GM18507 (cell line): ENCODE results near the gene C2orf69.
"Not testable (repeated sequence)": the region's sequence is repeated elsewhere in the genome, so short reads cannot be mapped to it uniquely, and the experiment has no call there.

Experiments used
- DNase-seq: peaks from one replicate; pipeline ENCODE4 v3.0.0; 2011; ENCODE audit warnings: low read depth; ENCODE audit not compliant: insufficient read length; ENCODE audit errors: extremely low spot score
- FAIRE-seq: peaks from 2 replicates; lab custom pipeline; 2011; peaks lifted over from hg19 to GRCh38; lab: Jason Lieb, UNC

C2orf69 gene

DNA sequence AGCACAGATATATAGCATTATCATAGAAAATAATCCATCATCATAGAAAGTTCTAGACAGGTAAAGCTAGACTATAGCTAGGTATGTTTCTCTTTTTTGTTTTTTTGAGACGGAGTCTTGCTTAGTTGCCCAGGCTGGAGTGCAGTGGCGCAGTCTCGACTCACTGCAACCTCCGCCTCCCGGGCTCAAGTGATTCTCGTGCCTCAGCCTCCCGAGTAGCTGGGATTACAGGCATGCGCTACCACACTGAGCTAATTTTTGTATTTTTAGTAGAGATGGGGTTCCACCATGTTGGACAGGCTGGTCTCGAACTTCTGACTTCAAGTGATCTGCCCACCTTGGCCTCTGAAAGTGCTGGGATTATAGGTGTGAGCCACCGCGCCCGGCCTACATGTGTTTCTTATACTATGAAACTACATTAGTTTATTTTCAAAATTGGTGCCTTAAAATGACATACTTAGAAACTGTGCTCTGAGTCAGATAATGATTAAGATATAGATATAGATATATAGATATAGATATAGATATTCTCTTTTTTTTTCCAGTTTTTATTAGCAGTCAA, 1.5 kb downstream of the C2orf69 start:
- not testable (repeated sequence) for FAIRE-seq, DNase-seq

DNA sequence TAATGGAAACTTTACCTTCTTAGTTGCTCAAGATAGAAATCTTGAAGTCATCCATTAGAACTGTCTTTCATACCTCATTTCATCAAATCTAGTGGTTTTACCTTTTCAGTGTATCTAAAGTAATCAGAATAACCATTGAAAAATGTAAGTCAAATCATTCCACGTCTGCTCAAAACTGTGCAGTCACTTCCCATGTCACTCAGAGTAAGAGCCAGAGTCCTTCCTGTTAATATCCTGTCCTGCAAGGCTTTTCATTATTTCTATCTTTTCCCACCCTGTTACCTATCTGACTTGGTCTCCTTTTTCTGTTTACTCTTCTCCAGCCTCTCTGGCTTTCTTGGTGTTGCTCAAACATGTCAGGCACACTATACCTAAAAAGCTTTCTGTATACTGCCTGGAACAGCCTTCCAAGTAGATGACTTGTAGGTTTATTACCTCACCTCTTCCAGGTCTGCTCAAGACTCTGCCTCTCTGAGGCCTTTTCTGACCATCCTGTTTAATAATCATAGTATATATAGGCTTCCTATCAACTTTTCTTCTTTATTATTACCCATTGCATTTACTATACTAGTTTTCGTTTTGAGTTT, 3.4 kb downstream of the C2orf69 start:
- no peak for FAIRE-seq
- DNase-seq = no peak

DNA sequence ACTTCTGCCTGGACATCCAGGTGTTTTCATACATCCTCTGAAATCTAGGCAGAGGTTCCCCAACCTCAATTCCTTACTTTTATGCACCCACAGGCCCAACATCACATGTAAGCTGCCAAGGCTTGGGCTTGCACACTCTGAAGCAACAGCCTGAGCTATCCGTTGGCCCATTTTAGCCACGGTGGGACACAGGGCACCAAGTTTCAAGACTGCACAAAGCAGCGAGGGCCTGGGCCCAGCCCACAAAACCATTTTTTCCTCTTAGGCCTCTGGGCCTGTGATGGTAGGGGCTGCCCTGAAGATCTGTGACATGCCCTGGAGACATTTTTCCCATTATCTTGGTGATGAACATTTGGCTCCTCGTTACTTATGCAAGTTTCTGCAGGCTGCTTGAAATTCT, 5.9 kb downstream of the C2orf69 start:
- FAIRE-seq (no peak), DNase-seq (no peak)

DNA sequence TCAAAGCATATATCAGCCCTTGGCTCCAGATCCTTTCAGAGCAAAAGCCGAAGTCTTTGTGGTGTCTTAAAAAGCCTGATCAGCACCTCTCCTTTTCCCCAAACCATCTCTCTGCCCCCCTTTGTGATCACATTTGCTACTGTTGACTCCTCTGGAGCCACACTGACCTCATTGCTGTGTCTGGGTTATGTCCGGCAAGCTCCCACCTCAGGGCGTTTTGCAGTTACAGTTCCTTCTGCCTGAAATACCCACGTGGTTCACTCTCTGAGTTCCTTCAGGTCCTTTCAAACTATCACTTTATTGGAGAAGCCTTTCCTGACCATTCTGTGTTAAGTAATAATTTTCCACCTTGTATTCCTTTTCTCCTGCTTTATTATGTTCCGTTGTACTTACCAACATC, 11.8 kb downstream of the C2orf69 start:
- DNase-seq (no peak), FAIRE-seq (no peak)

DNA sequence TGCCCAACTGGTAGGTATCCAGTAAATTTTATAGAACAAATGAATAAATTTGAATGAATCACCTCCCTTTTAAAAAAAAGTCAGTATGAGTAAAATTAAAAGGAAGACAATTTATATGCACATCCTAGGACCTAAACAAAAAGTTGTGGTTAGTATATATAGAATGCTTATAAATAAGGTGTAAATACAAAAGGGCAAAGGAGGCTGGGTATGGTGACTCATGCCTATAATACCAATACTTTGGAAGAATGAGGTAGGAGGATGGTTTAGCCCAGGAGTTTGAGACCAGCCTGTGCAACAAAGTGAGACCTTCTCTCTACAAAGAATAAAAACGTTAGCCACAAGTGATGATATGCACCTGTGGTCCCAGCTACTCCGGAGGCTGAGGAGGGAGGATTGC, 12.8 kb downstream of the C2orf69 start:
- no peak for FAIRE-seq
- DNase-seq = no peak

DNA sequence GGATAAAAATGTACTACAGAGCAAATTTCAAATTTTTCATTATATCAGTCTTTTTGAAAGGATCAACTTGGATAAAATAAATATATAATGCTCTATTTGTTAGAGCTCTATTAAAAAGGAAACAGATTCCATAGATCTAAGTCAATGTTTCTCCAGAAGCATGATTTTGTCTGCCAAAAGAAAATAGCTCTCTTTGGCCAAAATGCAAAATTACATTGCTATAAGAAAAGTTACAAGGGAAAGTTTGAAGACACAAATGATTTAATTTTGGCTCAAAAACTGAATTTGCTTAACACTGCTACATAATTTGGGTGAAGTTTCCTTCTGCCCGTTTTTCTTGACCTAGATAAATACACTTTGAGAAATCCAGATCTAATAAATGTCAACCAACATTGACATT, 15.7 kb downstream of the C2orf69 start:
- no peak for FAIRE-seq
- no peak for DNase-seq

DNA sequence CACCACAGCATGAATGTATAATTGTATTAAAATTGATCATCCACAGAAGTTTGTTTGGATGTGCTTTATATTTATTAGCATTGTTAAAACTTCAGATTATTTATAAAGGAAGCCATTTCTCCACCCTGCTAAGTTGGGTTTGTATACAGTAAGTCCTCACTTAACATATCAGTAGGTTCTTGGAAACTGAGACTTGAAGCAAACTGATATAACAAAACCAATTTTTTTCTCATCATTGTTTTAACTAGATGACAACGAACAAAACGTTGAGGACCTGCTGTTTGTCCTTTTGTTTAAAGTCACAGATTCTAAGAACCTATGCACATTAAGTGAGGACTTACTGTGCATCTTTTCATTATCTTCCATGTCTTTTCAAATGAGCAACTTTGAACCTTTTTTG, 17.1 kb downstream of the C2orf69 start:
- no peak for FAIRE-seq

DNA sequence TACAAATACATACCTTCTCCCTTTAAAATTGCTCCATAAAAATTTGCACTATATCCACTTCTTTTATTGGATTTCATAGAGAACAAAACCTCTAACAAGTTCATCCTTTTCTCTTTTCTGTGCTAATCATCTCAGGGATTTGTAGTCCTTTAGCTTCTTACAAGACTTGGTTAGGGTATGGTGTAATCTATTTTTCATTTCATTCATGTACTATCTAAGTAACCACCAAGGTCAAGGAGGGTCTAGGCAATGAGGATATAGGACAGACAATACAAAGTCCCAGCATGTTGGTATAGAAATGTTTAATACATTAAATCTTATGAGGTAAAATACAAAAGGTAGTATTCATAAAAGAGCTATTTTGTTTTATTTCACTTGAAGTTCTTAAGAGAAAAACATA, 17.5 kb downstream of the C2orf69 start:
- no peak for FAIRE-seq
- DNase-seq = no peak

More for the DNA sequence above, 17.1 kb downstream of the C2orf69 start:
- DNase-seq = no peak

DNA sequence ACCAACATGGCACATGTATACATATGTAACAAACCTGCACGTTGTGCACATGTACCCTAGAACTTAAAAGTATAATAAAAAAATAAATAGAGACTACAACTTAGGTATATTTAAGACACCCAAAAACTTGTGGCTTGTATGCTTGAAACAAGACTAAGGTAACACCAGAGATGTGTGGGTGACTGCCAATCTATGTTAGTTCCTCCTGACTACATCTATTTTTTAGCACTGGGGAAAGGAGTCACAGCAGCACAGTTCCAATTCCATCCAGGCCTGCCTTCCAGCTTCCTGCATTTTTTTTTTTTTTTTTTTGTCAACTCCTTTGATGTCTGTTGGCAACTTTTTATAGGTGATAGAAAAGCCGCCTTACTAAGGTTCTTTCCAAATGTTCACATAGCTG, 18.2 kb downstream of the C2orf69 start:
- no peak for DNase-seq
- FAIRE-seq = no peak

DNA sequence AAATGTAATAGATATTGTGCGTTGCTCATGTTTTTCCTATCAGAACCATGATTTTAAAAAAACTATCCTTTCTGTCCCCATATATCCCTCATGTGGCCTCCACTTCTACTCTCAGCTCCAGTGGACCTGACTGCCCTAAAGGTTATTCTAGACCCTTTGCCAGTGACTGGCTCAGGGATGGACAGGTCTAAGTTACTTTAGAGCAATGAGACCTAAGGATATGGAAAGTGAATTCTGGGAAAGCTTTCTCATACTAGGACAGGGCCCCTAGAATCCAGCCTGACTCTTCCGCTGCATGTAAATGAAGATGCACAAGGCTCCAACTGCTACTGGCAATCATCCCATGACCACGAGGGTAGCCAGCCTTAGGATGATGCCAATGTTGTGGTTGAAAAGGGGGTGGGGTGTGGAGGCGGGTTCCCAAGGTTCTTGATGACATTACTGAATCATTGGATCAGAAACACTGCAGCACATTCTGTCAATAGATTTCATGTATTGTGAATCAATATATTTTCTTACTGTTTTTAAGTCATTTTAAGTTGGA, 21.3 kb downstream of the C2orf69 start:
- FAIRE-seq (no peak), DNase-seq (no peak)

DNA sequence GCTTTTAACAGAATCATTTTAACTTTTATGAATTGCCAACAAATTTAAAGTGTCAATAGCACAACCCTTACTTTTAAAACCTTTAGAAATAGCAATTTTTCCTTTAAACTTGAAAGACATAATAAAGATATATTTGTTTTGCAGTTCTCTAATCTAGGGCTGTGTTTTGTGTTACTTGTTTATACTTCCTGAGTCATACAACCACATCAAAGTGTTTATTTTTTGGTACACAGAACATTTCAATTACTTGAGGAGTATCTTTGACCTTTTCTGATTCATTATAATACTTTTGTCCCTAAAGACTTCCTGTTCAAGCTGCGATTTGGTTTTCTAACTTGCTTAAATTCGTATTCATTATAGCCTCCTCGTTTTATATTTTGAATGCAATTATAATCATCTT, 22.4 kb downstream of the C2orf69 start:
- no peak for FAIRE-seq
- no peak for DNase-seq

DNA sequence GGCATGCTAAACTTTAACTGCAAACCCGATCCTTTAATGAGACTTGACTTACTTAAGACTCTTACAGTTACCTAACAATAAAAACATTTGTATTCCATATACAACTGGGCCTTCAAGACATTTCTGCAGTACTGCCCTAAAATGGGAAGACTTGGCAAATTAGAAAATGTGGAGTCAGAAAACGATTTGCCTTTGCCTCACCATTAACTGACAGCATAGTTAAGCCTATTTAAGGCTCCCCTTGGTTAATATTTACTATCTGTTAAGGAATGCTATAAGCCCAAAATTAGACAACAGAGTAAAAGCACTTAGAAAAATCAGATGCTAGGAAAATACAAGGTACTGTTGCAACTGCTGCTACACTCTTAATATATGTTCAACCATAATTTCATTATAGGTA, 25.5 kb downstream of the C2orf69 start:
- DNase-seq (no peak), FAIRE-seq (peak; percentile 24)

DNA sequence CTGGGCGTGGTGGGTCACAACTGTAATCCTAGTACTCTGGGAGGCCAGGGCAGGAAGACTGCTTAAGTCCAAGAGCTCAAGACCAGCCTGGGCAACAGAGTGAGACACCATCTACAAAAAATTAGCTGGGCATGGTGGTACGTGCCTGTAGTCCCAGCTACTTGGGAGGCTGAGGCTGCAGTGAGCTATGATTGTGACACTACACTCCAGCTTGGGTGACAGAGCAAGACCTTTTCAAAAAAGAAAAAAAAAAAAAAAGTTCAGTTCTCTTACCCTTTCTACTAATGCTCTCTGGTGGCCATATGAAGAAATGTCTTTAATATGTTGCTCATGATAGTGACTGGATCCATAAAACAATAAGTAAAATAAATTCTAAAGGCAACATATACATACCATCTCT, 29.3 kb downstream of the C2orf69 start:
- FAIRE-seq (no peak), DNase-seq (no peak)

DNA sequence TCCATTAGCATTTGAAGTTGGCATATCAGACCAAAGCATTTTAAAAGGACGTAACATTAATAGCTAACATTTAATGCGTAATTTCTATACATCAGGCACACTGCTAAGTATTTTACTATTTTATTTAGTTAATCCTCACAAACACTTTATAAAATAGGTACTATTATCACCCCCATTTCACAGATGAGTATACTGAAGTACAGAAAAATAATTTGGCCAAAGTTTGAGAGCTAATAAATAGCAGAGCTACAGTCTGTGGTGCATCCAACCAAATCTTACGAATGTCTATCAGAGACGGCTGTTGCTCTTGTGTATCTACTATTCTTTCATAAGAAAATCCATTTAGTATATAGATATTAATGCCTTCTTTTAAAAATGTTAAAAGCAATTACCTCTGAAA, 32.3 kb downstream of the C2orf69 start:
- no peak for FAIRE-seq
- DNase-seq = no peak

DNA sequence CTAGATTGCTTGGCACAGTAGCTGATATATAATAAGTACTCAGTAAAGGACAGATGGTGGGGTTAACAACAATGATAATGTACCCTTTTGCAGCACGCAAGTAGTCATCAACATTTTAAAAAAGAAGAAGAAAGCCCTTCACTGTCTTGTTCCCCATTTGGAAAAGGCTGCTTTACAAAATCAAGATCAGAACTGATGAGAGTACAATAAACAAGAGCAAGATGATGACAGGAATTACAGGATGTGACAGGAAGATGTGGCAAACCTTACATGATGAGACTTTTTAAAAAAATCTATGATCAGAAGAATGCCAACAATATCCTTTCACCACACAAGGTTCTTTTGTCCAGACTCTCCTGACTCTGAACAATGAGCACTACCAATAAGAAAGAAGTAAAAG, 35.1 kb downstream of the C2orf69 start:
- DNase-seq = no peak
- FAIRE-seq = no peak

DNA sequence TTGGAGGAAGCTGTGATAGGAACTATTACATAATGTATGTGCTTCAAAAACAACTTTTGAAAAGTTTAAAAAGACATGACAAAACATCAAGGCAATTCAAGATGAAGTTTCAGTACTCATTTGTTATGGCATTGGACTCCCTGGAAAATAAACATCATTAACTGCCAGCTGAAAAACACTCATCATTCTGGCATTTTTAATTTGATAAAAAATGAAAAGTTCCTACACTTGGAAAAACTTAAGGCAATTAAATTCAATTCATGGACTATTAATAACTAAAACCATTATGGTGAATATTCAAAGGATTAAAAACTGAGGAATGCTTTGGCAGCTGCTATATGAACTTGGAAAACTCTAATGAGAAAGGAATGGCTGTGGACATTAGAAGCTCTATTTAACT, 35.7 kb downstream of the C2orf69 start:
- no peak for FAIRE-seq
- DNase-seq = no peak

DNA sequence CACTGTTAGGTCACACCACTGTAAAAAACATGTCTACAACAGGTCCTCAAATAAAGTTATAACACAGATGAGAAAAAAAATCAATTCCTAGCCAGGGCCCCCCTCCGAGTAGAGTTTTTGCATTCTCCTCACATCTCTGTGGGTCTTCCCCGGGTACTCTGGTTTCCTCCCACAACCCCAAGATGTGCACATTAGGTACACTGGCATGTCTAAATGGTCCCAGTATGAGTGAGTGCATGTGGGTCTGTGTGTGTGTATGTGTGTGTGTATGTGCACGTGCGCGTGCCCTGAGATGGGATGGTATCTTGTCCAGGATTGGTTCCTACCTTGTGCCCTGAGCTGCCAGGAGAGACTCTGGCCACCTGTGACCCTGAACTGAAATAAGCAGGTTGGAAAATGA, 39.3 kb downstream of the C2orf69 start:
- FAIRE-seq (no peak), DNase-seq (no peak)

DNA sequence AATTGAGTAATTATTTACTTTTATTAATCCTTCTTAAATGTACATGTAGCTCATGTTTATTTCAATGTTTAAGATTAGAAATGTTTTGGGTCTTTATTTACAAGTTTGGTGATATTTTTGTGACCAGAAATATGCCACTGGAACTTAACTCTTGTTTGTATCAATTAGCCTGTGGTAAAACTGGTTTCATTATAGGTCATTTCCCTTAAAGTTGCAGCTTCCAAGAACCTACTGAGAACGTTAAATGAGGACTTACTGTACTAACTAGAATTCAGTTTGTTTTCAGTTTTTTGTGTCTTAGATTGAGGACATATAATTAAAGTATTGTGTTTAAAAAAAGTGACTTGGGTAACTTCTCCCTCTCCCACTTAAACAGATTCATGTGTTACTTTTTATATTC, 39.9 kb downstream of the C2orf69 start:
- DNase-seq = no peak
- FAIRE-seq = peak; percentile 76

DNA sequence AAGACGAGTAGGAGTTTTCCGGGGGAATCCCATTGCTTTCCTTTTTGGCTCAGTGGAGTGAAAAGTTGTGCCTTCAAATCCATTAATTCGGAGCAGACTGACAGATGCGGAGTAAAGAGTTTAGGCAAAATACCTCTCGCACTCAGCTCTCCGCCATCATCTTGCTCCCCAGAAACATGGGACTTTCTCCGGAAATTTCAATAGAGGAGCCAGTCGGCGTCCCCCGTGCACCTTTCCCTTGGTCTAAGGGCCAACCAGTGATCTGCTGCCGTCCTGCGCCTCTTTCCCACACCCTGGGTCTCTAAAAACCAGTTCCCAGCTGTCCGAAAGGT, 43.9 kb downstream of the C2orf69 start:
- DNase-seq (no peak), FAIRE-seq (no peak)

DNA sequence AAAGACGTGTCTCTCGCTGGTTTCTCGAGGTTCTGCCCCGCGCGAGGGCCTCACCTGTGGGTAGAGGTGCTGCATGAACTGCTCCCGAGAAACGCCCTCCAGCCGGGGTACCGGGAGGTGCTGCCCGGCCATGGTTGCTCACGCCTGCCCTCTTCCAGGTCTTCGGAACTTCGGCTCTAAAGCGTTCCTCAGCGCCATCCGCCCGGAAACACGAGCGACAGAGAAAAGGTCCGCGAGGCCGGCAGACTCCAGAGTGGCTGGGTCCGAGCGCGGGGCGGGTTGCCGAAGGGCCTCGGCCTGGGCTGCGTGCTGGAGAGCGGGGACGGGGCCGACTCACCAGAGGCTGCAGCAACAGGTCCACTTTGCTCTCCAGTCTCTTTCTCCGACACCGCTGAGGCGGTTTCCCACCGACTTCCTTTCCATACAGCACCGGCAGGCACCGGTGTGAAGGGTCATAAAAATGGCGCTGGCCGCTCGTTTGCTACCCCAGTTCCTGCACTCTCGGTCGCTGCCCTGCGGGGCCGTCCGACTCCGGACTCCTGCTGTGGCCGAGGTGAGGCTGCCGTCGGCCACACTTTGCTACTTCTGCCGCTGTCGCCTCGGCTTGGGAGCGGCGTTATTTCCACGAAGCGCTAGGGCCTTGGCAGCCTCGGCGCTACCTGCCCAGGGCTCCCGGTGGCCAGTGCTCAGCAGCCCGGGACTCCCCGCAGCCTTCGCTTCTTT, 44.4 kb downstream of the C2orf69 start, which contains the start of the genes MAIP1 and TYW5:
Gene MAIP1, plus strand, starts transcription at position 244 of the 723 bp plus-strand sequence. Its CDS starts 217 bp downstream, at position 461.
Gene TYW5, minus strand, starts transcription at position 153 of the 723 bp plus-strand sequence. Its CDS starts 21 bp downstream, at position 132.
- DNase-seq = peak; percentile 72
- FAIRE-seq = peak; percentile 86

DNA sequence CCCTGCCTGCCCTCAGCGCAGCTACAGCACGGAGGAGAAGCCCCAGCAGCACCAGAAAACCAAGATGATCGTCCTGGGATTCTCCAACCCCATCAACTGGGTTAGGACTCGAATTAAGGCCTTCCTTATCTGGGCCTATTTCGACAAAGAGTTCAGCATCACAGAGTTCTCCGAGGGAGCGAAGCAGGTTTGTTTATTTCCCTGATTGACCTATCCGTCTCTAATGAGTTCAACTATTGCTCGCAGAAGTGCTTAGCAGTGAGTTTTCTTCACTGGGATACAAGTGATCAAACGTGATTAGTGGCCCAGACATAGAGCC, 44.9 kb downstream of the C2orf69 start:
- FAIRE-seq = peak; percentile 65
- no peak for DNase-seq
